ENCODE measurements around the gene ZNF574.
A peak's percentile ranks its signal among the peaks of the same experiment; 100 is the strongest.

ZNF574 gene

GRCh38 chr19:42057846-42058245 is 18.1 kb upstream of the ZNF574 start:
- no peak for DNase-seq

DNA sequence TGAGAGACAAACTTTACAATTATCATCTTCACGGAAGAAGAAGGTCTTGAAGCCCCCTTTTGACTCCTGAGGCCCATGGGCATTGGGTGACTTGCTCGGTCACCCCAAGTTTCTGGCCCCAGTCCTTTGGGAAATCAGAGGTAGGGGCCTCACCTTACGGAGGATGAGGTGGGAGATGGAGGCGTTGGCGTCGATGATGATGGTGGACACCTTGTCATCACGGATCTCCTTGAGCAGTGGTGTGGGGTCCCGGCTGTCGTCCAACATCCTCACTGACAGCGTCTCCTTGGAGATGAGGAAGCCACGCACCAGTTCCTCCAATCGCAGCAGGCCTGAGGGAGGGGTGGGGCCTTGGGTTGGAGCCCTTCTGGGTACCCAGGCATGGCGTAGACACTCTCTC is 16.8 kb upstream of the ZNF574 start:
- no peak for DNase-seq

DNA sequence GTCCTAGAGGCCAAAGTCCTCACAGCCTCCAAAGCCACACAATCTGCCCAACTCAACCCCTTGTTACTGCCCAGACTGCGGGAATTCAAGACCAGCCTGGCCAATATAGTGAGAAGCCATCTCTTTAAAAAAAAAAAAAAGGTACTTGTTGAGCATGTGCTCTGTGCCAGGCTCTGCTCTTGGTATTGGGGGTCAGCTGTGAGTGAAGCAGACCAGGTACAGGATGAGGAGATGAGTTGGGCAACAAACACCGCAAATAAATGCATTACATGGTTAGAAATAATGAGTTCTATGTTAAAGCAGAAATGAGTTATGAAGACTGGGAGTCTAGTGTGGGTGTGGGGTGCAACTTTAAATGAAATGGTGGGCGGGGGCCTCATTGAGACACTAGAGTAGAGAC is 15.8 kb upstream of the ZNF574 start:
- no peak for DNase-seq

GRCh38 chr19:42062381-42062780 is 13.6 kb upstream of the ZNF574 start:
- no peak for DNase-seq

GRCh38 chr19:42064432-42064831 is 11.5 kb upstream of the ZNF574 start:
- no peak for DNase-seq

DNA sequence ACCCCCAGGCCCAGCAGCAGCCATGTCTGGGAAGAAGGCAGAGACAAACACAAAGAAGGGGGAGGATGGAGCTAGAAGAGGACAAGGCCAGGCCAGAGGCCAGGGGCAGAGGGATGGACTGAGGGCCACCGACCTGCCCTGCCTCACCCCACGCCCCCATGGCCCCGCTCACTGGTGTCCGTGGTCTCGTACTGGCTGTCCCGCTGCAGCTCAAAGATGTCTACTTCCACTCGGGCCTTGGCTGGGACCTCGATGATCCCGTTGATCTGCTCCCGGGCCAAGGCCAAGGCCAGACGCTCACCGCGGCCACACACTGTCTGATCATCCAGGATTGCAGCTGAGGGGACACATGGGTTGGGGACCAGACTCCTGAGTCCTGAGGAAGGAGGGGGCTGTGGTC is 10.9 kb upstream of the ZNF574 start:
- DNase-seq: no peak

DNA sequence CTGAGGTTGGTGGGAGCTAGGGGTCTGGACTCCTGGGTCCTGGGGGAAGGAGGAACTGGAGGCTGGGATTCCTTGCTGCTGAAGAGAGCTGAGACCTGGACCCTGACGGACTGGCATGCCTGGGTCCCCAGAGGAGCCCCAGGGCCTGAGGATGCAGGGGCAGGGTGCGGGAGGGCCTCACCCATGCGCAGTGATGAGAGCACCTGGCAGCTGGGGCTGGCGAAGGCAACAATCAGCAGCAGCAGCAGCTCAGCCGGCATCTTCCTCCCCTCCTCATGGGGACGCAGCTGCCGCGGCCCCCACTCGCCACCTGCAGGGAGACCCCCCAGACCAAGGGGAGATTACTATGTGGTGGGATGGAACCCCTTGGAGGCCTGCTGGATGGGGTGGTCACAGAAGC is 10.5 kb upstream of the ZNF574 start:
- no peak for DNase-seq

GRCh38 chr19:42066075-42066754 is 9.8 kb upstream of the ZNF574 start:
- peak; percentile 75 for DNase-seq

- peak; percentile 58 for DNase-seq
These were observed 8.6 kb upstream of the ZNF574 start for GRCh38 chr19:42067315-42067888.

- DNase-seq: no peak
These were observed 7.6 kb upstream of the ZNF574 start for GRCh38 chr19:42068361-42068755.

DNA sequence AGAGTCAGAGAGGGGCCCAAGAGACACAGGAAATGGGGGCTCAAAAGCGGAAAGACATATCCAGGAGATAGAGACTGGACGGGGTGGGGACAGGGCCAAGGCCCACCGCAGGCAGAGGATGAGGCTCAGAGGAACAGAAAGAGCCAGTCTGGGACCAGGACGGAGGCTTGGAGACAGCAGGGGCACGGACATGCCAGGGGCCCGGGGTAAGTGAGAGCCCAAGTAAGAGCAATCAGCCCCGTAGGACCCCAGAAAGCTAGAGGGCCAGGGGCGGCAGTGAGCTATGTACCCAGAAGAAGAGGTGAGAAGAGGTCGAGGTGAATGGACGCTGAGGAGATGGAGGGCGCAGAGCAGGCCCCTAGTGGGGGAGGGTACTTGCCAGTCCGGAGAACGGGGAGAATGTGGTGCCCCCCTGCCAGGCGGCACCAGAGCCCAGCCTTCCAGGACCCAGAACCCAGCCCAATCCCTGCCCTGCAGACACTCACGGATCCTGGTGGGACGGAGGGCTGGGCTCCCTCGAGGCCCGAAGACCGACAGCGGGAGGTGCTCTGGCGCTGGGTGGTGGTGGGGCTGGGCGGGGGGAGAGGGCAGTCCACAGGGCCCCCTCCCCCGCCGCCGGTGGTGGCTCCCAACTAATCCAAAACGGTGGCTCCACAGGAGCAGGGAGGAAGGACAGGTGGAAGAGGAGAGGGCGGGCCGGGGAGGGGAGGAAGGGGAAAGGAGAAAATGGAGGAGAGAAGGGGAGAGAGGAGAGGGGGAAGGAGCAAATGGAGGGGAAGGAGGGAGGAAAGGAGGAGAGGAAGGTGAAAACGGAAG is 7.0 kb upstream of the ZNF574 start:
- DNase-seq: peak; percentile 75

DNA sequence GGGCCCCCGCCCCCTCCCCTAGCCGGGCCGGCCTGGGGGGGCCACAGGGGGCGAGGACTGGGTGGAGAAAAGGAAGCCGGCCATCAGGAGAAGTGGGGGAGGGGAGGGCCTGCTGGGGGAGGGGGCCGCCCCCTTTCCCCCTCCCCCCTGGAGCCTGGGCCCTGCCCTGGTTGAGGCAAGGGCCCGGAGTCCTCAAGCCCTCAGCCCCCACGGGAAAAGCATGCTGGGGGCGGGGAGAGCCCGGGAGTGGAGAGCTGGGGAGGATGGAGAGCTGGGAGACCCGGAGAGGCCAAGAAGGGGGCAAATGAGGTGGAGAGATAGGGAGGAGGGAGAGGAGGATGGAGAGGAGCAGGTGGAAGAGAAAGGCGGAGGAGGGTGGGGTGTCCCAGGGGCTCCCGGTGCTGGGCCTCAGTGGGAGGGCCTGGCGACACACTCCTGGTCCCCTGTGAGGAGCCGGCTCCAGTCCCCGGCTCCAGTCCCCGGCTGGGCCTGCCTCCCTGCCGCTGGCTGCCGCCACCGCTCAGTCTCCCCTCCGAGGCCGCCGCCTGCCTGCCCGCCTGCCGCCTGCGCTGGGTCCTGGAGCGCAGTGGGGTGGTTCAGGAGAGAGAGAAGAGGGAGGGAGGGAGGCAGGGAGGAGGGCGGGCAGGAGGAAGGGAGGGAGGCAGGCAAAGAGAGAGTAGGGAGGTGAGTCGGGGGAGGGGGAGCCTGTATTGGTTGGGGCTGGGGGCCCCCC is 6.2 kb upstream of the ZNF574 start, which contains the start of gene GRIK5:
GRIK5 (minus strand) TSS at position 588 of the 733 bp plus-strand sequence. CDS start 4,436 bp downstream, outside the sequence.
- DNase-seq: peak; percentile 72

- no peak for DNase-seq
These were observed 4.7 kb upstream of the ZNF574 start for GRCh38 chr19:42071247-42071646.

DNA sequence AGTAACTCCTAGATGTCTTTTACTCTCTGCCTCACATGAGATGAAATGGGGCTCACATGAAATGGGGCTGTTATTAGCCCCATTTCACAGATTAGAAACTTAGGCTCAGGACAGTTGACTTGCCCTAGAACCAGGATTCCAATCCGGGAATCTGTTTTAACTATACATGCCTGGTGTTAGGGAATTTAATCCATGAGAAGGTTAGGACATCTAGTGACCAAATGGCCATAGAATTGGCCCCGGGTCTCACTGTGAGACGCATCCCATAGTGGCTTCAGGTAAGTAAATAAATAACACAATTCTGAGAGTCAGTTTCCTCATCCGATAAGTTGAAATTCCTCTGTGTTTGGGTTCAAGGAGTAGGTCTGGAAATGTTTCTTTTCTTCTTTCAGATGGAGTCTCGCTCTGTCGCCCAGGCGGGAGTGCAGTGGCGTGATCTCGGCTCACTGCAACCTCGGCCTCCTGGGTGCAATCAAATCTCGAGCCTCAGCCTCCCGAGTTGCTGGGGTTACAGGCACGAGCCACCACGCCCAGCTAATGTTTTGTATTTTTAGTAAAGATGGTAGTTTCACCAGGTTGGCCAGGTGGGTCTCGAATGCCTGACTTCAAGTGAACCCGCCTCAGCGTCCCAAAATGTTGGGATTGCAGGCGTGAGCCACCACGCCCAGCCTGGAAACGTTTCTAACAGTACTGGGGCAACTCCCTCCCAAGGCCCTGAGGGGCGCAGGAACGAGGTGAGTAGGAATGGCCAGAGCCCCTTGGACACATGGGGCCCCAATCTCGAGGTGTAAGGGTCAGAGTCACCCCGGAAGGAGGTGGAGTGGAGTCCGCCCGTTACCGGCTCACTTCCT is 1.2 kb upstream of the ZNF574 start:
- DNase-seq: no peak

- no peak for DNase-seq
These were observed 676 bp upstream of the ZNF574 start for GRCh38 chr19:42075364-42075615.

DNA sequence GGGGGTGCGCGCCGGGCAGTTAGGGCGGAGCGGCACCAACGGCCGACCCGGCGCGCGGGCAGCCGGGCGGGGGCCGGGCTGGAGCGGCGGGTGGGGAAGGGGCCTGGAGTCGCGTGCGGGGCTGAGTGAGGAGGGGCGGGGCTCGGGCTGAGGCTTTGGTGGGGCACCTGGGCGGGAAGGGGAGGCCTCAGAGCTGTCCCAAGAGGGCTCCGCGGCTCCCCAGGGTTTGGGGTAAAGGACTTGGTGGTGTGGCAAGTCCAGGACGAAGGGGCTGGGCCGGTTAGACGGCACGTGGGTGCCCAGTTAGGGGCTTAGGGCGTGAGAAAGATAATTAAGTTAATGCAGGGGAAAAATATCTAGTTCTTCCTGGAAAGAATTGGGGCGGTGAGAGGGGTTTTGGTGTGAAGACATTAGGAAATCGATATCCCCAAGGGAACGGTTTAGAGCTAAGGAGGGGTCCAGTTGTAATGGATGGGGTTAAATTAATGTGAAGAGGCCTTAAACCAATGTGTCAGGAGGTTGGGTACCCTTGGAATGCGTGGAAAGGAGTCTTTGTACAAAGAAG is 496 bp downstream of the ZNF574 start:
- peak; percentile 74 for DNase-seq

DNA sequence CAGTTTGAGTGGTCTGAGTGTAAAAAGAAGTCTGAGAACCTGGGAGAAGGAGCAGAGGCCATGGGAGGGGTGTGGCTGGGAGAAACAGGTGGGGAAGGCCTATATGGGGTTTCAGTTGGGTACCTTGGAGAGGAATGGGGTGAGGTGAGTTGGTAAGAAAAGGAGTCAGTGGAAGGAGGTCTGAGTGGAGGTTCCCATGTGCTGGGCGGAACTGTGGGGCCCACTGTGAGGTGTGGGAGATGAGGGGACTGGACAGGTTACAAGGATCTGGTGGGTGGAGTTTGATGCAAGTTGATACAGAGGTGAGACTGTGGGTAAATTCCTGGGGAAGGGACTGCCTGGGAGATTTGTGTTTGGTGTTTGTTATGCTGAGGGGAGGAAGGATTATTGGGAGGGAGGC is 2.1 kb downstream of the ZNF574 start:
- no peak for DNase-seq

- no peak for DNase-seq
These were observed 2.7 kb downstream of the ZNF574 start for GRCh38 chr19:42078538-42079275.

GRCh38 chr19:42079276-42079669 is 3.3 kb downstream of the ZNF574 start:
- DNase-seq: no peak

DNA sequence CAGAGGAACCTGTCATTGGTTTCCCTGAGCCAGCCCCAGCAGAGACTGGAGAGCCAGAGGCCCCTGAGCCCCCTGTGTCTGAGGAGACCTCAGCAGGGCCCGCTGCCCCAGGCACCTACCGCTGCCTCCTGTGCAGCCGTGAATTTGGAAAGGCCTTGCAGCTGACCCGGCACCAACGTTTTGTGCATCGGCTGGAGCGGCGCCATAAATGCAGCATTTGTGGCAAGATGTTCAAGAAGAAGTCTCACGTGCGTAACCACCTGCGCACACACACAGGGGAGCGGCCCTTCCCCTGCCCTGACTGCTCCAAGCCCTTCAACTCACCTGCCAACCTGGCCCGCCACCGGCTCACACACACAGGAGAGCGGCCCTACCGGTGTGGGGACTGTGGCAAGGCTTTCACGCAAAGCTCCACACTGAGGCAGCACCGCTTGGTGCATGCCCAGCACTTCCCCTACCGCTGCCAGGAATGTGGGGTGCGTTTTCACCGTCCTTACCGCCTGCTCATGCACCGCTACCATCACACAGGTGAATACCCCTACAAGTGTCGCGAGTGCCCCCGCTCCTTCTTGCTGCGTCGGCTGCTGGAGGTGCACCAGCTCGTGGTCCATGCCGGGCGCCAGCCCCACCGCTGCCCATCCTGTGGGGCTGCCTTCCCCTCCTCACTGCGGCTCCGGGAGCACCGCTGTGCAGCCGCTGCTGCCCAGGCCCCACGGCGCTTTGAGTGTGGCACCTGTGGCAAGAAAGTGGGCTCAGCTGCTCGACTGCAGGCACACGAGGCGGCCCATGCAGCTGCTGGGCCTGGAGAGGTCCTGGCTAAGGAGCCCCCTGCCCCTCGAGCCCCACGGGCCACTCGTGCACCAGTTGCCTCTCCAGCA is 4.2 kb downstream of the ZNF574 start:
- DNase-seq: no peak
